Ovary (tissue), 3 donors: ENCODE results near the gene CACNA1A.

Experiments
- CTCF ChIP-seq, 3 donors: fragments of 450-650 bp in 2 of 3; fragments of 200-600 bp in 1 of 3; IDR thresholded peaks; one replicate each; pipeline versions ENCODE4 v1.5.1 to v1.8.0; 2016 to 2022; ENCODE audit warnings: antibody characterized with exemption in 3 of 3, mild to moderate bottlenecking in 1 of 3
- EP300 ChIP-seq: sonication (generic); formaldehyde crosslinking; IDR thresholded peaks from one replicate; pipeline ENCODE4 v1.6.1; 2017; ENCODE audit warnings: antibody characterized with exemption
- POLR2A ChIP-seq: fragments of 450-650 bp; IDR thresholded peaks from one replicate; pipeline ENCODE4 v1.6.1; 2017; ENCODE audit warnings: antibody characterized with exemption, mild to moderate bottlenecking, moderate library complexity
- donor health status: DM: no; HTN: no; CAD: no.

GRCh38 chr19:13428352-13428751, 77.9 kb downstream of the CACNA1A start:
- TF ChIP-seq POLR2A (no peak), EP300 (no peak), CTCF (IDR thresholded peaks at IDR 0.05) (no peak)
